ENCODE data around the gene EPHA2.

- TF ChIP-seq POLR2A (IDR thresholded peaks at IDR 0.05) (no peak), CTCF (IDR thresholded peaks at IDR 0.05) (no peak)
Measured at GRCh38 chr1:16110884-16111283, 45.0 kb downstream of the EPHA2 start.
